ENCODE results near the gene ADAT2.

DNA sequence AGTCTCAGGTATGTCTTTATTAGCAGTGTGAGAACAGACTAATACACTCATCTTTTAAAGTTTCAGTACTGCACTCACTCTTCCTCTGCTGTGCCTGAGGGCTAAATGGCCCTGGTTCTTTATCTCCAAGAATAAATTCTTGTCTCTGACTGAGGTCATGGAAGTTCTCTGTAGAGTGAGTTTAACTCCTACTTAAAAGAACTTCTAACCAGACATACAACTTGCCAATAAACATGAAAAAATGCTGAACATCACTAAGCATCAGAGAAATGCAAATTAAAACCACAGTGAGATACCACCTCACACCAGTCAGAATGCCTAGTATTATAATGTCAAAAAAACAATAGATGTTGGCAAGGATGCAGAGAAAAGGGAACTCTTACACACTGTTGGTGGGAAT is 73.6 kb downstream of the ADAT2 start:
- TF ChIP-seq, protein P1, sequence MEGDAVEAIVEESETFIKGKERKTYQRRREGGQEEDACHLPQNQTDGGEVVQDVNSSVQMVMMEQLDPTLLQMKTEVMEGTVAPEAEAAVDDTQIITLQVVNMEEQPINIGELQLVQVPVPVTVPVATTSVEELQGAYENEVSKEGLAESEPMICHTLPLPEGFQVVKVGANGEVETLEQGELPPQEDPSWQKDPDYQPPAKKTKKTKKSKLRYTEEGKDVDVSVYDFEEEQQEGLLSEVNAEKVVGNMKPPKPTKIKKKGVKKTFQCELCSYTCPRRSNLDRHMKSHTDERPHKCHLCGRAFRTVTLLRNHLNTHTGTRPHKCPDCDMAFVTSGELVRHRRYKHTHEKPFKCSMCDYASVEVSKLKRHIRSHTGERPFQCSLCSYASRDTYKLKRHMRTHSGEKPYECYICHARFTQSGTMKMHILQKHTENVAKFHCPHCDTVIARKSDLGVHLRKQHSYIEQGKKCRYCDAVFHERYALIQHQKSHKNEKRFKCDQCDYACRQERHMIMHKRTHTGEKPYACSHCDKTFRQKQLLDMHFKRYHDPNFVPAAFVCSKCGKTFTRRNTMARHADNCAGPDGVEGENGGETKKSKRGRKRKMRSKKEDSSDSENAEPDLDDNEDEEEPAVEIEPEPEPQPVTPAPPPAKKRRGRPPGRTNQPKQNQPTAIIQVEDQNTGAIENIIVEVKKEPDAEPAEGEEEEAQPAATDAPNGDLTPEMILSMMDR (IDR thresholded peaks at IDR 0.05) = no peak
- no peak for TF ChIP-seq POLR2A (IDR thresholded peaks at IDR 0.05)

Measured in uterus (tissue), 2 donors.